ENCODE data around the gene EPHA7. TPM values are rescaled to one million over a fixed set of nuclear protein-coding genes. Genes with fewer than 3 reads are reported as not detected.

EPHA7 gene
- total RNA-seq, 1 donor from 2014 or later, result 2.0 TPM

DNA sequence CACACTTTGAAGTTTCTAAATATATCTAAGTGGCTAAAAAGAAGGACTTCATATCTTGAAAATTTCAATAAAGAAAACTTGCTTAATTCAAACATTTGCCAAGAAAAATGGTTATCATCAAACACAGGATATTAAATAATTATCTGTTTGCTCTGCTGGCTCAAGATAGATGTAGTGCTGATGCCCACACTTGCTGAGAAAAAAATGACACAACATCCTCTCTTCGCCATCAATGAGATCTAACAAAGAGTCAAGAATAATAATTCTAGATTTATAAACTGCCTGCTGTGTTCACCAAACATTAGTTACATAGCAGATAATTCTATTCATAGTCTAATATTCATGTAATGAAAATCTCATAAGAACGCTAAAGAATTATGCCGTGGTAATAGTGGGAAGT, 93.6 kb downstream of the EPHA7 start:
- no peak for DNase-seq (ENCODE audit: low read depth)

DNA sequence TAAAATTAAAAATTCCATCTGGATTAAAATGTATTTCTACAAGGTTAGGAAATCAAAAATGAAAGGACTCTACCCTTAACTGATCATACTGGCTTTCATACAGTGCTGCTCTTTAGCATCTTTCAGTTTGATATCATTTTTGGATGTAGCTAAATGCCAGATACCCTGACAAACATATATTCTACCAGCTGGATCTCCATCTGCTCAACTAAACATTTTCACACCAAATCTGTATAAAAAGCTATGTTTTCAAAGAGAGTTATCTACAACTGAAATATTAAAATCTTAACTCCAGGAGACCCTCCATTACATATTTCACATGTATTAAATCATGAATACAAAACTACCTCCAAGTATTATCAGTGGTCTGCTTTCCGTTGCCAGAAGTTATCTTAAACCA, 95.7 kb downstream of the EPHA7 start:
- DNase-seq (ENCODE audit: low read depth), result no peak

DNA sequence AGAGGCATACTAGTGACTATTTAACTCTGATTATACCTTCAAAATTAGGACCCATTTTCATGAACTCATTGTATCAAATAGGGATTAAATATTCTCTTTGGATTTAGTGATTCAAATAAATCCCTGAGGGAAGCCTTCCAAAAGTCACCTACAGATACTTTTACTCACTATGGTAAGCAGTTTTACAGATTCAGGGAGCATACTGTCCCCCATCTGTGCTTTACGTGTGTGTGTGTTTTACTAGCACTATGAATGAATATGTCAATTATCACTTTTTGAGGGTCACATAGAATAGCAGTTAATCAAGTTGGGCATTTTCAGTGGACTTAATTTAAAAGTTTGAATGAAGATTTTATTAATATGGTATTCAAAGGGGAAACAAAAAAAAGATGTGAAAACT, 96.7 kb downstream of the EPHA7 start:
- DNase-seq (ENCODE audit: low read depth), result no peak

DNA sequence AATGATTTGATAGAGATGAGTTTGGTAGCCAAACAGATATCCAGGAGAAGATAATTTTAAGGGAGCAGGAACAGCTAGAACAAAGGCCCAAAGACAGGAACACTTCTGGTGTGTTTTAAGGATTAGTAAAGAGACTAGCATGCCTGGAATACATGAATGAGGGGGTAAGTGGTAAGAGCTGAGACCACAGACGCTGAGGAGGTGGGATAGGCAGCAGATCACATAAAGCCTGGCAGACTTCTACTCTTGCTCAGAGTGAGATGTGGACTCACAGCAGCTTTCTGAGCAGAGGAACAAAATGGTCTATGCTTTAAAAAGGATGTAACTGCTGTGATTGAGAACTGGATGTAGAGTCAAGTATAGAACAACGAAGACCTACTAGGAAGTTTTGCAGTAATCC, 100.1 kb downstream of the EPHA7 start:
- no peak for DNase-seq (ENCODE audit: low read depth)

DNA sequence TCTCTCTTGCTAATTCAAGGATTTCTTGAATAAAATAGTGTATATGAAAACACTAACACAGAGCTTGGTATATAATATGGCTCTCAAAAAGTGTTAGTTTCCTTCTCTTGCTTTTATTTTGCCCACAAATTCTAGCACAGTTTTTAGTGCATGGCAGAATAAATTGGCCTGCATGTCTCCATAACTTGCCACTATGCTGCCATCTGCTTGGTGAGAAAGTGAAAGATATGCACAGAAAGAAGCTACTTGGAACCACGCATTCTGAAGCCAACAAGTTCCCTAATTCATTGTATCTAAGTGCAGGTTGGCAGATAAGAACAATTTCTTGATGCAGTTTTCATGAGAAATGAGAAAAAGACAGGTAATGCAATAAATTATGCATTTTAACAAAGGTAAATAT, 101.2 kb downstream of the EPHA7 start:
- no peak for DNase-seq (ENCODE audit: low read depth)

DNA sequence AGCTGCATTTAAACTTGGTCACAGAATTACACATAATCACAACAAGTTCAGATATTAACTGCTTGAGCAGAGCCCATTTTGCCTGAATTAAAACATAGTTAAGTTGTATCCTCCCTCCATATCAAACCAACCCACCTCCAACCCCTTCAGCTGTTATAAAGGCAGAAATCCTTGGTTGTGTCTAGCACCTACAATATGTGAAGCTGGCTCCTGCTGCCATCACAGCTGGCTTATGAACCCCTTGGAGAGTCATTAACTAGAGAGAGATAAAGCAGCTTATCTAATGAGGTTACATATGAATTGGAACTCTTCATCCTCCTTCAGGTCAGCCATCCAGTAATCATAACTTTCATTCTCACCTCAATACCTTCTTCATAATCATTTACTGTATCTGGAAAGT, 101.8 kb downstream of the EPHA7 start:
- no peak for DNase-seq (ENCODE audit: low read depth)

DNA sequence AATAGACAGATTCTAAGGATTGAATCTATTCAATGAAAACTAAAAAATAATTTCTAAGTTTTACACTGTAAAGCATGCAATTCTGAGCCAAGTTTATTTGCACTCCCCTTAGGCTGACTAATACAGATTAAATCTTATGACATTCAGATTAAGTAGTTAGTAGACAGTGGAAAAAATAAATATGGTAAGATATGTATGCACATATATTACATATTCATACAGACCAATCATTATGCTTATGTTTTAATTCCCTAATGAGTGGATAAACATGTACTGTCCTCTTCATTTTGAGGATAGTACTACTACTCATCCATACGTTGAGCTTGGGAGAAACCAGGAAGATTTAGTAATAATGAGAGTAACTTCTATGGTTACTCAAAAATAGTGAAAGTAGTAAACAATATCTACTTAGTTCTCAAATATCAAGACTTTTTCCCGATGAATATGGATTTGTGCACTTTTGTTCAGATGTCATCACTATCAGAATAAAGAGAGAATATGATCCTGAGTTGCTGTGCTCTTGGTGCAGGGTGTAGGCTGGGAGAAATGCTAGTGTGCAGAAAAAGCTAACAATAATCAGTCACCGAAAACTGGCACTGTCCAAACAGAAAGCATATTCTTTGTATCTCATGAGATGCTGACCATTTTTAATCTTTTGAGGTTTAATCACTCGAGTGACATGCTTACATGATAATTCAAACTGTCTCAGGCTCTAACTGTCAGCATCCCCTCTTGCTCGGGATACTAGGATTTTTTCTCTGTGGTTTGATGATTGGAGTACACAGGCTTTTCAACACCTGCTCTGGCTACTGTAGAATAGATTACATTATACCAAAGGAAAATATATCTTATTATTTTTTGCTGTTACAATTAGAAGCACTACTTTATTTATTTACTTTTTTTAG, 111.6 kb downstream of the EPHA7 start:
- DNase-seq (ENCODE audit: low read depth), result no peak

DNA sequence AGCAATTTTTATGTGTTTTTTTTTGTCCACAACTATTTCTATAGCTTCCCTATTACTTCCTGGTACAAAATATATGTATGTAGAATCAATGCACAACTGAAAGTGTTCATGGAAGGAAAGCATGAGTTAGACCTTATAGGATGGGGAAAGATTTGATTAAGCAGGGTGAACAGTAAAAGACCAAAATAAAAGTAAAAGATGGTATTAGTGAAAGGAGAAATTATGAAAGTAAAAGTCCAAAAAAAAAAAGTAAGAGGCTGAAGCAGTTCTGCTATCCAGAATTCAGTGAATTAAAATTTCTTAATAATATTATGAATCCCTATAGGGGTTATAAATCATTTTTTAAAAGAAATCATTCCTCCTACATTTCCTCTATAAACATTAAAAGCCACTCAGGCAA, 114.3 kb downstream of the EPHA7 start:
- no peak for DNase-seq (ENCODE audit: low read depth)

DNA sequence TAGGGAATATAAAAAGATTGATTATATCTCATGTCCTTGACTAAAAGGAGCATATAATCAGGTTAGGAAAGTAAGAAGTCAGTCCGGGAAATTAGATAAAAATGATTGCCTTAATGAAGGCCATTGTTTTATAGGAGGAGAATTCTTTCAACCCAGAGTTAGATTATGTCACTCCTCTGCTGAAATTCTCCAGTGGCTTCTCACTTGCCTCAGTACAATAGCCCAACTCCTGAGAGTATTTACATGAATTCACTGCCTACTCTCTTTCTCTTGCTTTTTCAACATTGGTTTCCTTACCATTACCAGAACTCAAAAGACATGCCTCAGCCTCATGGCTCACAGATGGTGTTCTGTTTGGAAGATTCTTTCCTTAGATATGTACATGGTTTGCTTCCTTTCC, 114.9 kb downstream of the EPHA7 start:
- DNase-seq (ENCODE audit: low read depth), result no peak

DNA sequence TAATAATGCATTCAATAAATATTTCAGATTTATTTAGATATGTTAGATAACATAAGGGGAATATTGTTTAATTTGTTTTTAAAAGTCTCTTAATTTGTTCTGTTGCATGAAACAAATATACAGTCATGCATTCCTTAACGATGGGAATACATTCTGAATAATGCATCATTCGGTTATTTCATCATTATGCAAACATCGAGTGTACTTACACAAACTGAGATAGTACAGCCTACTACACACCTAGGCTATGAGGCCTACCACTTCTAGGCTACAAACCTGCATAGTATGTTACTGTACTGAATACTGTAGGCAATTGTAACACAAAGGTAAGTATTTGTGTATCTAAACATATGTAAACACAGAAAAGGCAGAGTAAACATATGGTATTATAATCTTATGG, 118.7 kb downstream of the EPHA7 start:
- no peak for DNase-seq (ENCODE audit: low read depth)

DNA sequence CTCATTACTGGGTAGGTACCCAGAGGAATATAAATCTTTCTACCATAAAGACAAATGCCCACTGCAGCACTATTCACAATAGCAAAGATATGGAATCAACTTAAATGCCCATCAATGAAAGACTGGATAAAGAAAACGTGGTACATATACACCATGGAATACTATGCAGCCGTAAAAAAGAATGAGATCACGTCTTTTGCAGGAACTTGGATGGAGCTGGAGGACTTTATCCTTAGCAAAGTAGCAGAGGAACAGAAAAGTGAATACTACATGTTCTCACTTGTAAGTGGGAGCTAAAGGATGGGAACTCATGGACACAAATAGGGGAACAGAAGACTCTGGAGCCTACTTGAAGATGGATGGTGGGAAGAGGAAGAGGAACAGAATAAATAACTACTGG, 119.7 kb downstream of the EPHA7 start:
- DNase-seq (ENCODE audit: low read depth), result no peak

DNA sequence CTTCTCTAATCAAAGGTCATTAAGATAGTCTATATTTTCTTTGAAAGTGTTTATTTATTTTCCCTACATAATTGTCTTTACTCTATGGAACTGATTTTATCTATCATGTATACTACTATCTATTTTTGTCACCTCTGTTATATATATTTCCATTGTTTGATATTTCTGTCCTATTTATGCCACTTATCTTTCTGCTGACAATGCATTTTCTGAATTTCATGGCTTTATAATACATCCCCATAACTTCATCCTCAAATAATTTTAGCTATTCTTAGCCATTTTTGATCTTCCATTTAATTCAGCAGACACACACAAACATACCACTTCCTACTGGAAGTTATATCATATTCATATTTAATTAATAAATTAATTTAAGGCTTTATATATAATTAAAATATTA, 123.7 kb downstream of the EPHA7 start:
- DNase-seq (ENCODE audit: low read depth), result no peak

DNA sequence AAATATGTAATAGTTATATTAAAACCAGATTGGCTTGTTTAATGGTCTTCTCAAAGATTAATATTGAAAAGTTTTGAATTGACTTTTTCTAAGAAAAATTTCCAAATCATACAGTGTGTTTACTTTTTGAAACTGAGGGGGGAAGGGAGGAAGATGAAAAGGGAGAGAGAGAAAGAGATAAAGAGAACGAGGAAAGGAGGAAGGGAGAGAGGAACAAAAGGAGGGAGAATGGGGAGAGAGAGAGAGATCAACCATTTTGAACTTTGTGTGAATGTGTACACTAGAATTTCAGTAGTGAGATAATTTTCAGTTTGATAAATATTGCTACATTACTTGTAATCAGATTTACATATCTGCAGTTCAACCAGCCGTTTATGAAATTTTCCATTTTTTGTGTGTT, 124.5 kb downstream of the EPHA7 start:
- DNase-seq (ENCODE audit: low read depth), result no peak

DNA sequence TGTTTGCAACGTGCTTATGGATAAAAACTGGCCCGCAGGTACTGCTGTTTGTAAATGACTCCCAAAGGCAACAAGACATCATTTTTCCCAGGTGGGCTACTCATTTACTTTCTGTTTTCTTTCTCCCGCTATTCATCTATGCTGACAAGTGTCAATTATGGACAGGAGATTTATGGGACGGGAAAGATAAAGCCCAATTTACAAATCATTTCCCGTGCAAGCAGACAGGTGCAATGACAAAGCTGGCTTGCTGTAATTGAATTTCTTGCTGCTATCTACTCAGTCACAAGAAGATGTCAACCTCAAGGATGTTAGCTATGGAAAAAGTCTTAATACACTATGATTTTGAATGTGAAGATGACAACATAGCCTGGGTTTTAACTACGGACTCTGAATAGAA, 125.5 kb downstream of the EPHA7 start:
- DNase-seq (ENCODE audit: low read depth), result no peak

DNA sequence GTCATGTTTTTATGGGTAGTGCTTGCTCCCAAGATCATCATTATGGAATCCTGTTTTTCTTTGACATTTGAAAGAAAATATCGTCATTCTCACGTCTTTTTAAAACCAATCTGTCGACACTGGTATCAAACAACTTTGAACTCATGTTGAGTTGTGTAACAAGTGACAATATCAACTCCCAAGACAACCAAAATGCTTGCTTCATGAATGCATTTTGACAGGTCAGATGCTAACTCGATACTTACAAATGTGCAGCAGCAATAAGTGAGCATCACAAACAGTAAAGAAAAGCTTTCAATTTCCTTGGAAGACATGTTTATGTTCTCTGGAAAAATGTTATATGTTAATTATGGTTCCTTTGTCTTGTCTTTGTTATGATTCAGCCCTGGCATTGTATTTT, 125.9 kb downstream of the EPHA7 start:
- no peak for DNase-seq (ENCODE audit: low read depth)

DNA sequence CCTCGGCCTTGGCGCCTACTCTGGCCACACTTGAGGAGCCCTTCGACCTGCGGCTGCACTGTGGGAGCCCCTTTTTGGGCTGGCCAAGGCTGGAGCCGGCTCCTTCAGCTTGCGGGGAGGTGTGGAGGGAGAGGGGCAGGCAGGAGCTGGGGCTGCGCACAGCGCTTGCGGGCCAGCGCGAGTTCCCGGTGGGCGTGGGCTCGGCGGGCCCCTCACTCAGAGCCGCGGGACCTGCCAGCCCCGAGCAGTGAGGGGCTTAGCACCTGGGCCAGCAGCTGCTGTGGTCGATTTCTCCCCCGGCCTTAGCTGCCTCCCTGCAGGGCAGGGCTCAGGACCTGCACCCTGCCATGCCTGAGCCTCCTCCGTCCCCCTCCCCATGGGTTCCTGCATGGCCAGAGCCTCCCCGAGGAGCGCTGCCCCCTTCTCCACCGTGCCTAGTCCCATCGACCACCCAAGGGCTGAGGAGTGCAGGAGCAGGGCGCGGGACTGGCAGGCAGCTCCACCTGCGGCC, 136.8 kb downstream of the EPHA7 start:
- DNase-seq (ENCODE audit: low read depth), result no peak

DNA sequence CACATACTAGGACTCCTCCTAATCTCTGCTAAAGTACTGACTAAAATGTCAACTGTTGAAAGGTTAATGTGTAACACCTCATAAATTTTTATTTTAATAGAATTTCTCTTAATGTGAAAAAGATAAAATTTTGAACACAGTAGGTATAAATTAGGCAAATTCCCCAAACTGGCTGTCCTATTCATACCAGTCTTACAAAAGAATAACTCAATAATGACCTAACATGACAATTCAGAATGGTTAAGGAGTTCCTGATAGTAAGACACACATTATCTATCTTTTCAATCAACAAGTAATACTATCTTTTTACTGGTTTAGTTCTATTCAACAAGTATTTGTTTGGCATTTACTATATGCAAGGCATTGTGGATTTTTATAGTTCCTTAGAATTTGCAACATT, 141.1 kb downstream of the EPHA7 start:
- no peak for DNase-seq (ENCODE audit: low read depth)

DNA sequence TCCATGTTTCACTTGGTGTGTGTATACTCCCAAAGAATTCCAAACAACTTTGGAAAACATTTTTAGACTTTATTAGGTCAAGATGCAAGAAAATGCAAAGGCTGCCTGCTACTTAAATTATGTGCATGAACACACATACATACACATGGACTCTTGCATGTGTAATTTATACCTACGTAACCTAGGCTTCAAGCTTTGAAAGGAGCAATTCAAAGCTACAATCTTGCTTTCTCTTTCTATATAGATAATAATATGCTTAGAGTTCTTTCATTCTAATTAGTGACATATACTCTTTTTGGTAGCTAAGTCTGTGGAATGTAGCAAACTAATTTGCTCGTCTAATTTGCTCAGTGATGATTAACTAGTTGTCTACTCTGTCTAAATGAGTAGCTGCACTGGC, 146.5 kb downstream of the EPHA7 start:
- DNase-seq (ENCODE audit: low read depth), result no peak

DNA sequence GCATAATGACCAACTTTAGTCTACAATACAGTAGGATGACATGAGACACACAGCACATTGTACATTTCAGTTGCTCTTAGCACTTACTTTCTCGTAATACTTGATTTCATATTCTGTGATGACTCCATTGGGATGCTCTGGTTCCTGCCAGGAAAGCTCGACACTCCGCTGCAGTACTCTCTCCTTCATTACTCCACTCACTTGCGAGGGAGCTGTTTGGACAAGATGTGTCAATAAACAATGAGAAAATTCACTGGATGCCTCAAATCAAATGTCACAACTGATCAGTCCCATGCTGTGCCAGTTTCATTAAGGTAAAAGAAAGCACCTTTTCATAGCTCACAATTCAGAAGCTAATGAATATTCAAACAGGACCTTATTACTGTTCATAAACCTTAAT, 147.1 kb downstream of the EPHA7 start:
- DNase-seq (ENCODE audit: low read depth), result no peak

DNA sequence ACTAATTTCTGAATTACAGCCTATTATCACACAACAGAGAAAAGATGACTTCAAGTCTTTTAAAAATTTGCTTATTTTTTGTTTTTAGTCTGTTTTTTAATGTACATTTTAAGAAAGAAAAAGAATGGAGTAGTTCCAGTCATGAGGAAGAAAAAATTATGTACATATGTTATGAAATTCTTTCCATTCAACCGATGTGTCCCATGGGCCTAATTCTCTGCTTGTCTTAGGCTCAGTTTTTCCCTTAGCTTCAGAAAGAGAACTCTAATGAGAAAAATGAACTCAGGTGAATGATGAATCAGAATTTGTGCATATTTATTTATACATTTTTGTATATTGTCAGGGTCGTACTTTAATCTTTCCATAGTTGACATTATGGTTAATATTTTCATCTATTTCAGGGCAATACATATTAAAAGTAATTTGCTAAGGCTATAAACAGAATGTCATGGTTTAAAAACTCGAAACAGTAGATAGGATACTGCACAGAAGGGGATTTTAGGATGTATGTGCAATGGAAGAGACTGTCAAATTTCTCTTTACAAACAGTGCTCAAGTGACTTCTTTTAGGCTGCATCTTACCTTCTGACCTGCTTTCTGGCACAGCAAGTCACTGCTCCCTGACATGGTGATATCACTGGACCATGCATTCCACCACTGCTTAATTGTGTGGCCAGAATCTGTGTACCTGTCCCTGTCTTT, 153.1 kb downstream of the EPHA7 start:
- no peak for DNase-seq (ENCODE audit: low read depth)

DNA sequence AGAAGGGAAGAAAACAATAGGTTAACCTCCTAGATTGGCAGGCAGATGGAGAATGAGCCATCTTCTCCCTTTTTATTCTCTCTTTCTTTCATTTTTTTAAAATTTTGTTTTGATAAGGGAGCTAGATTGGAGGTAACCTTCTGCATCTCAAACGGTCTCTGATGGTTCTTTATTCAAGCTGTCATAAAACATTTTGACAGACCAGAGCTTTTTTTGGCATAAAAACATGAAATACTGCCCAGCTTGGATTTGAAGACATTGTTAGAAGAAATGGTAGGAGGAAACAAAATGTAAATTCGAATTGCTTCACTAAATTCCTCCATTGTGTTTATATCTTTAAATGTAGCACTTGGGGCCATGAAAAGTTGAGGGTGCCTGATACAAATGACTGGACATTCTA, 158.5 kb downstream of the EPHA7 start:
- no peak for DNase-seq (ENCODE audit: low read depth)

DNA sequence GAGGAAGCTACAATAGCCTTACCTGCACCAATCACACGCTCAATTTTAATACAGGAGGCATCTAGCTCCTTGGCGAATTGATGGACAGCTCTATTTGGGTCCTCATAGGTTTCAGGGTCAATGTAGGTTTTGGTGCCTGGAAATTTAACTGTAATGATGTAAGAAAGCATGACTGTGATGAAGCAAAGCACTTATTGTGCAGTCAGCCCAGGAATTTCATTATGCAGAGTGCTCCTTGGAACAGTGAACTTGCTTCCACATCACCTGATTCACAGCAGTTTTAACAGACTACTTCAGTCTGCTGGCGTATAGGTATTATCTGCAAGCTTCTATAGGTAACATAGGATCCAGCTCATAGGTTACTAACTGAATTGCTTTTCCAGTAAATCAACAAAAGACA, 160.0 kb downstream of the EPHA7 start:
- no peak for DNase-seq (ENCODE audit: low read depth)

DNA sequence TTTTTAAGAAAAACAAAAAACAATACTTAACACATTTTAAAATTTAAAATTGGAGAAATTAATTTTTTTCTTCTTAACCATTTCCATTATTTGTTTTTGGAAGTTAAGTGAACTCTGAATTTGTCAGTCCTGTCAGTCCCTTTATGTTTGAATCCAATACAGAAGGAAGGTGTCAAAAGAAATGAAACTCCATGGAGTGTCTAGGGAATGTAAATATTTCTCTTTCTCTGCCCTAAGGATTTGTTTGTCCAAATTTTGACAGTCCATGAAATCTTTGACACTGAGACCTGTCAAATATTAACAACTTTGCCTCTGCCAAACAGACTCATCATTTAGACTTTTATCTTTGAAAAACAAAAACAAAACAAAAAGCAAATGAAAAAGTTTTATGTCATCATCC, 166.4 kb downstream of the EPHA7 start:
- DNase-seq (ENCODE audit: low read depth), result no peak
